Stimulated activated CD8-positive, alpha-beta memory T cell treated with anti-CD3 and anti-CD28 coated beads, Interleukin-12 subunit alpha, Interleukin-12 subunit beta, amount 100 ng/mL, for 24 hours (primary cell): ENCODE results near the gene IFNA7.
"Not testable (repeated sequence)": the region's sequence is repeated elsewhere in the genome, so short reads cannot be mapped to it uniquely, and the experiment has no call there.

Source experiments
- DNase-seq: peaks from one replicate; pipeline ENCODE4 v3.0.0-alpha.2; 2020; ENCODE audit errors: extremely low read depth

The IFNA7 gene

GRCh38 chr9:21182810-21183736 is 18.9 kb downstream of the IFNA7 start:
- not testable (repeated sequence) for DNase-seq

- no peak for DNase-seq
Observed at GRCh38 chr9:21174671-21175070, 27.3 kb downstream of the IFNA7 start.

GRCh38 chr9:21172156-21172555 is 29.8 kb downstream of the IFNA7 start:
- no peak for DNase-seq

- DNase-seq = no peak
Observed at GRCh38 chr9:21171351-21171750, 30.7 kb downstream of the IFNA7 start.

- not testable (repeated sequence) for DNase-seq
Observed at GRCh38 chr9:21166560-21166959, 35.4 kb downstream of the IFNA7 start, which contains the start of gene IFNA21. Gene IFNA21 (minus strand): TSS chr9:21166660. CDS start chr9:21166612, 48 bp downstream.

- DNase-seq = no peak
Observed at GRCh38 chr9:21165516-21165915, 36.5 kb downstream of the IFNA7 start.

GRCh38 chr9:21160178-21160577 is 41.8 kb downstream of the IFNA7 start:
- no peak for DNase-seq

GRCh38 chr9:21155501-21155900 is 46.5 kb downstream of the IFNA7 start:
- no peak for DNase-seq

- no peak for DNase-seq
Observed at GRCh38 chr9:21154018-21154608, 47.9 kb downstream of the IFNA7 start.

- DNase-seq = no peak
Observed at GRCh38 chr9:21153336-21154017, 48.5 kb downstream of the IFNA7 start.
